Prostate gland (tissue), 2 donors: ENCODE data around the gene FGF19. TPM values are rescaled to one million over a fixed set of nuclear protein-coding genes. Genes with fewer than 3 reads are reported as not detected.

ENCODE experiments used
- DNase-seq: peaks from one replicate; pipeline ENCODE4 v3.0.0-alpha.2; 2019; ENCODE audit warnings: low spot score
- H3K27ac ChIP-seq, 2 donors: fragments of 200-600 bp; sonication (generic); 2 replicates each; pipeline ENCODE4 v1.5.1; 2017 to 2019
- H3K27me3 ChIP-seq: fragments of 200-600 bp; sonication (generic); replicated peaks from 2 replicates; pipeline ENCODE4 v1.5.1; 2019; ENCODE audit not compliant: insufficient read depth
- H3K36me3 ChIP-seq, 2 donors: fragments of 200-600 bp; sonication (generic); 1 replicate in 1 of 2; 2 replicates in 1 of 2; pipeline versions ENCODE4 v1.5.1 to v1.8.1; 2017 to 2019
- H3K4me1 ChIP-seq: fragments of 200-600 bp; sonication (generic); replicated peaks from 2 replicates; pipeline ENCODE4 v1.5.1; 2019
- H3K4me3 ChIP-seq, 2 donors: fragments of 200-600 bp; sonication (generic); 2 replicates each; pipeline ENCODE4 v1.5.1; 2017 to 2019
- H3K9me3 ChIP-seq: fragments of 200-600 bp; sonication (generic); 2 replicates; pipeline ENCODE4 v1.5.1; 2017
- CTCF ChIP-seq, 4 experiments: fragments of 200-600 bp in 2 of 4; fragments of 450-650 bp in 2 of 4; sonication (generic) in 2 of 4; IDR thresholded peaks; 1 replicate in 3 of 4; 2 replicates in 1 of 4; pipeline ENCODE4 v1.5.1; 2016 to 2019; ENCODE audit warnings: antibody characterized with exemption in 4 of 4, mild to moderate bottlenecking in 2 of 4, moderate library complexity in 2 of 4
- POLR2A ChIP-seq: fragments of 450-650 bp; IDR thresholded peaks from one replicate; pipeline ENCODE4 v1.6.1; 2016; ENCODE audit warnings: antibody characterized with exemption, mild to moderate bottlenecking
- POLR2AphosphoS5 ChIP-seq: sonication (generic); formaldehyde crosslinking; IDR thresholded peaks from one replicate; pipeline ENCODE4 v1.6.1; 2017; ENCODE audit warnings: antibody characterized with exemption
- WGBS: methylation state at CpG from one replicate; pipeline ENCODE4 v1.1.5; 2018; 5-methylcytosine and 5-hydroxymethylcytosine counted together
- intact Hi-C: fragments of 100-400 bp; cut with DNase I; formaldehyde crosslinking; loops from one replicate; pipeline ENCODE4 v1.14.2; 2022
- total RNA-seq, 2 donors: library from RNA; depleted of rRNA; stranded (reverse); fragments of >200 nt; gene quantifications; one replicate each; pipeline ENCODE4 v1.1.0, GENCODE V29; 2016

Gene FGF19
- total RNA-seq, 2 donors from 2014 or later, result not detected

- Histone ChIP-seq H3K4me3 (no peak overlapping the region), H3K27me3 (no peaks in the 10 kb centered on the region), H3K4me1 (peaks cover 6% of the 10 kb centered on the region), H3K36me3 (no peaks in the 10 kb centered on the region), H3K27ac (peak overlapping the region; percentile 31 to 91), H3K9me3 (no peaks in the 10 kb centered on the region)
- intact Hi-C loops, result no loop called here
- DNase-seq, result no peak
- no peak for TF ChIP-seq CTCF (IDR thresholded peaks at IDR 0.05)
- 61% methylated on average over 11 of the region's 11 CpGs for WGBS
These were observed 50.8 kb downstream of the FGF19 start for GRCh38 chr11:69652999-69653398.

- intact Hi-C loops, result no loop called here
- 83% methylated on average over 15 of the region's 15 CpGs for WGBS
- no peaks in the 10 kb centered on the region for H3K36me3 ChIP-seq
These were observed 51.8 kb downstream of the FGF19 start for GRCh38 chr11:69651834-69652620.

GRCh38 chr11:69650832-69651344, 52.9 kb downstream of the FGF19 start:
- Histone ChIP-seq H3K4me1 (peaks cover 4% of the 10 kb centered on the region), H3K4me3 (no peak overlapping the region), H3K27ac (peak overlapping the region in 1 of 2 donors; percentile 7), H3K27me3 (no peaks in the 10 kb centered on the region), H3K9me3 (no peaks in the 10 kb centered on the region), H3K36me3 (no peaks in the 10 kb centered on the region)
- TF ChIP-seq POLR2AphosphoS5, result no peak
- TF ChIP-seq CTCF (IDR thresholded peaks at IDR 0.05), result no peak
- TF ChIP-seq POLR2A, result no peak
- no peak for DNase-seq
- WGBS, result 81% methylated on average over 23 of the region's 23 CpGs
- intact Hi-C loops, result no loop called here

More at GRCh38 chr11:69651834-69652620, 51.8 kb downstream of the FGF19 start:
- Histone ChIP-seq H3K4me3 (no peak overlapping the region), H3K27ac (peak overlapping the region in 1 of 2 donors; percentile 34), H3K9me3 (no peaks in the 10 kb centered on the region), H3K4me1 (peaks cover 4% of the 10 kb centered on the region), H3K27me3 (no peaks in the 10 kb centered on the region)
- DNase-seq, result no peak
- TF ChIP-seq POLR2A, result no peak
- TF ChIP-seq POLR2AphosphoS5, result no peak

- Histone ChIP-seq H3K27me3 (no peaks in the 10 kb centered on the region), H3K27ac (peak overlapping the region in 1 of 2 donors; percentile 7), H3K4me3 (no peak overlapping the region), H3K4me1 (peaks cover 9% of the 10 kb centered on the region), H3K36me3 (no peaks in the 10 kb centered on the region), H3K9me3 (no peaks in the 10 kb centered on the region)
- TF ChIP-seq POLR2AphosphoS5 (no peak), POLR2A (no peak), CTCF (IDR thresholded peaks at IDR 0.05) (no peak)
- no peak for DNase-seq
- intact Hi-C loops, result no loop called here
- WGBS, result 62% methylated on average over 23 of the region's 24 CpGs
These were observed 53.6 kb downstream of the FGF19 start for GRCh38 chr11:69650081-69650831.

GRCh38 chr11:69649576-69649900, 54.3 kb downstream of the FGF19 start:
- Histone ChIP-seq H3K27ac (peak overlapping the region in 1 of 2 donors; percentile 7), H3K4me1 (peaks cover 16% of the 10 kb centered on the region), H3K4me3 (no peak overlapping the region), H3K27me3 (no peaks in the 10 kb centered on the region), H3K36me3 (no peaks in the 10 kb centered on the region), H3K9me3 (no peaks in the 10 kb centered on the region)
- TF ChIP-seq POLR2A (no peak), POLR2AphosphoS5 (no peak), CTCF (IDR thresholded peaks at IDR 0.05) (no peak)
- 93% methylated on average over 10 of the region's 10 CpGs for WGBS
- DNase-seq, result no peak
- intact Hi-C loops, result loop anchor here (10.0 kb wide), 2 partner anchors 725 to 815 kb away; no protein-coding TSS in a partner anchor
